Urinary bladder (tissue), 4 donors: ENCODE data around the gene ADGRG7. TPM values are rescaled to one million over a fixed set of nuclear protein-coding genes. Genes with fewer than 3 reads are reported as not detected.
"Not testable (repeated sequence)": the region's sequence is repeated elsewhere in the genome, so short reads cannot be mapped to it uniquely, and the experiment has no call there.

Experiments used
- DNase-seq: peaks from one replicate; pipeline ENCODE4 v3.0.0-alpha.2; 2015; ENCODE audit errors: extremely low spot score
- H3K27ac ChIP-seq: one replicate; pipeline ENCODE4 v1.5.1; 2013; ENCODE audit warnings: low read depth, mild to moderate bottlenecking, moderate library complexity
- H3K36me3 ChIP-seq: one replicate; pipeline ENCODE4 v1.6.1; 2013; ENCODE audit warnings: mild to moderate bottlenecking, moderate library complexity; ENCODE audit not compliant: insufficient read depth
- H3K4me1 ChIP-seq: one replicate; pipeline ENCODE4 v1.6.1; 2013; ENCODE audit warnings: mild to moderate bottlenecking, moderate library complexity; ENCODE audit not compliant: insufficient read depth
- H3K4me3 ChIP-seq: one replicate; pipeline ENCODE4 v1.5.1; 2013; ENCODE audit warnings: low read depth, low read length
- WGBS: extraction: QIAGEN DNeasy Blood & Tissue Kit; methylation state at CpG from one replicate; pipeline ENCODE4 v1.1.7; 2013; 5-methylcytosine and 5-hydroxymethylcytosine counted together
- polyA plus RNA-seq: library from polyadenylated mRNA; stranded (reverse); fragments of 200-250 nt; gene quantifications from one replicate; pipeline ENCODE4 v1.2.3, GENCODE V29; 2013
- total RNA-seq: library from RNA; depleted of rRNA; stranded (reverse); fragments of >200 nt; gene quantifications from one replicate; pipeline ENCODE4 v1.2.3, GENCODE V29; 2014
- donor health status: healthy with polysubstance abuse.
- donor health status: healthy.

The ADGRG7 gene
- total and polyA plus RNA-seq, 2 donors: 0.11 TPM; not detected in 1

GRCh38 chr3:100641471-100642032 is 32.2 kb downstream of the ADGRG7 start:
- H3K27ac ChIP-seq: no peak overlapping the region
- no peak overlapping the region for H3K4me3 ChIP-seq
- WGBS: 58% methylated on average over 3 of the region's 3 CpGs
- no peak for DNase-seq
- H3K4me1 ChIP-seq: no peaks in the 10 kb centered on the region
- no peaks in the 10 kb centered on the region for H3K36me3 ChIP-seq

- Histone ChIP-seq H3K27ac (no peak overlapping the region), H3K4me1 (no peaks in the 10 kb centered on the region), H3K36me3 (no peaks in the 10 kb centered on the region), H3K4me3 (no peak overlapping the region)
- no peak for DNase-seq
- 86% methylated on average over 3 of the region's 3 CpGs for WGBS
Observed at GRCh38 chr3:100645913-100646312, 36.5 kb downstream of the ADGRG7 start.

- no peaks in the 10 kb centered on the region for H3K36me3 ChIP-seq
- H3K27ac ChIP-seq: no peak overlapping the region
- H3K4me3 ChIP-seq: no peak overlapping the region
- H3K4me1 ChIP-seq: no peaks in the 10 kb centered on the region
- DNase-seq: no peak
- 64% methylated on average over 3 of the region's 3 CpGs for WGBS
Observed at GRCh38 chr3:100647171-100647570, 37.8 kb downstream of the ADGRG7 start.

GRCh38 chr3:100647657-100648056 is 38.3 kb downstream of the ADGRG7 start:
- Histone ChIP-seq H3K36me3 (no peaks in the 10 kb centered on the region), H3K4me3 (no peak overlapping the region), H3K4me1 (no peaks in the 10 kb centered on the region), H3K27ac (no peak overlapping the region)
- WGBS: 51% methylated on average over 1 of the region's 1 CpG
- no peak for DNase-seq

- no peak overlapping the region for H3K4me3 ChIP-seq
Observed at GRCh38 chr3:100650651-100651619, 41.5 kb downstream of the ADGRG7 start.

GRCh38 chr3:100653604-100654294 is 44.3 kb downstream of the ADGRG7 start:
- H3K27ac ChIP-seq: no peak overlapping the region
- 82% methylated on average over 13 of the region's 13 CpGs for WGBS
- H3K4me1 ChIP-seq: no peaks in the 10 kb centered on the region
- H3K4me3 ChIP-seq: no peak overlapping the region
- H3K36me3 ChIP-seq: no peaks in the 10 kb centered on the region
- DNase-seq: no peak

More at GRCh38 chr3:100650651-100651619, 41.5 kb downstream of the ADGRG7 start:
- no peak overlapping the region for H3K27ac ChIP-seq
- H3K36me3 ChIP-seq: no peaks in the 10 kb centered on the region
- H3K4me1 ChIP-seq: no peaks in the 10 kb centered on the region
- DNase-seq: no peak
- WGBS: 43% methylated on average over 4 of the region's 4 CpGs

GRCh38 chr3:100656945-100657344 is 47.5 kb downstream of the ADGRG7 start:
- 46% methylated on average over 2 of the region's 2 CpGs for WGBS
- no peak for DNase-seq
- H3K4me1 ChIP-seq: no peaks in the 10 kb centered on the region

GRCh38 chr3:100661294-100661693 is 51.9 kb downstream of the ADGRG7 start:
- not testable (repeated sequence) for H3K4me1 ChIP-seq, H3K4me3 ChIP-seq, H3K36me3 ChIP-seq, DNase-seq, H3K27ac ChIP-seq

More at GRCh38 chr3:100656945-100657344, 47.5 kb downstream of the ADGRG7 start:
- no peak overlapping the region for H3K4me3 ChIP-seq
- H3K36me3 ChIP-seq: no peaks in the 10 kb centered on the region
- no peak overlapping the region for H3K27ac ChIP-seq

GRCh38 chr3:100662113-100662823 is 52.9 kb downstream of the ADGRG7 start:
- Histone ChIP-seq H3K4me1 (no peaks in the 10 kb centered on the region), H3K36me3 (no peaks in the 10 kb centered on the region), H3K4me3 (no peak overlapping the region), H3K27ac (no peak overlapping the region)
- no peak for DNase-seq
- WGBS: 50% methylated on average over 2 of the region's 2 CpGs

- no peaks in the 10 kb centered on the region for H3K4me1 ChIP-seq
- H3K36me3 ChIP-seq: no peaks in the 10 kb centered on the region
- WGBS: 61% methylated on average over 7 of the region's 7 CpGs
- H3K27ac ChIP-seq: no peak overlapping the region
- no peak overlapping the region for H3K4me3 ChIP-seq
- no peak for DNase-seq
Observed at GRCh38 chr3:100665230-100665629, 55.8 kb downstream of the ADGRG7 start.

- DNase-seq, H3K4me1 ChIP-seq, H3K27ac ChIP-seq, H3K4me3 ChIP-seq, H3K36me3 ChIP-seq: not testable (repeated sequence)
- WGBS: 54% methylated on average over 5 of the region's 6 CpGs
Observed at GRCh38 chr3:100666699-100667098, 57.3 kb downstream of the ADGRG7 start.

- H3K27ac ChIP-seq, DNase-seq, H3K4me3 ChIP-seq, H3K36me3 ChIP-seq, H3K4me1 ChIP-seq: not testable (repeated sequence)
- WGBS: 23% methylated on average over 1 of the region's 1 CpG
Observed at GRCh38 chr3:100667316-100667715, 57.9 kb downstream of the ADGRG7 start.

- not testable (repeated sequence) for H3K4me1 ChIP-seq, DNase-seq, H3K36me3 ChIP-seq, H3K27ac ChIP-seq, H3K4me3 ChIP-seq
- WGBS: 95% methylated on average over 2 of the region's 2 CpGs
Observed at GRCh38 chr3:100670995-100671394, 61.6 kb downstream of the ADGRG7 start.
